H1 (cell line): ENCODE results near the gene ATP1A3. TPM values are rescaled to one million over a fixed set of nuclear protein-coding genes. Genes with fewer than 3 reads are reported as not detected.

Source experiments
- BRCA1 ChIP-seq: IDR thresholded peaks from 2 replicates; pipeline ENCODE4 v1.6.1; 2012; ENCODE audit warnings: low read depth, low read length, improper control_type of control experiment
- CREB1 ChIP-seq: IDR thresholded peaks from 2 replicates; pipeline ENCODE4 v1.6.1; 2012; ENCODE audit warnings: inconsistent platforms
- FOSL1 ChIP-seq: IDR thresholded peaks from 2 replicates; pipeline ENCODE4 v1.6.1; 2011; ENCODE audit warnings: mild to moderate bottlenecking, low read depth, low read length, moderate library complexity; ENCODE audit not compliant: insufficient read depth
- JUND ChIP-seq: IDR thresholded peaks from 2 replicates; pipeline ENCODE4 v1.6.1; 2011; ENCODE audit warnings: mild to moderate bottlenecking, improper control_type of control experiment, low read length
- SIRT6 ChIP-seq: IDR thresholded peaks from one replicate; pipeline ENCODE4 v1.7.1; 2012; ENCODE audit warnings: low read length, inconsistent platforms
- TBP ChIP-seq: IDR thresholded peaks from 2 replicates; pipeline ENCODE4 v1.6.1; 2011; ENCODE audit warnings: low read depth, low read length, improper control_type of control experiment
- TEAD4 ChIP-seq: IDR thresholded peaks from 2 replicates; pipeline ENCODE4 v1.6.1; 2012; ENCODE audit warnings: low read depth, low read length, inconsistent platforms, mixed read lengths
- polyA plus RNA-seq, 7 experiments: library from polyadenylated mRNA; depleted of rRNA in 3 of 7; stranded (reverse) in 5 of 7; unstranded in 2 of 7; fragments of >200 nt in 5 of 7; fragments of 200-250 nt in 2 of 7; gene quantifications; 1 replicate in 5 of 7; 2 replicates in 1 of 7; 4 replicates in 1 of 7; pipeline versions ENCODE4 v1.2.1 to v1.2.3, GENCODE V29; 2011 to 2013; ENCODE audit warnings: missing spikeins in 2 of 7, mixed read lengths in 2 of 7
- total RNA-seq: library from RNA; stranded (reverse); fragmentation: NEBNext Ultra II Directional; extraction: Animal tissue kit (Norgen Biotek cat#: 25700); gene quantifications from 2 replicates; pipeline ENCODE4 v1.2.1, GENCODE V29; 2021
- TF ChIP-seq, protein P1 (sequence below): fragments of 300-600 bp; sonication (generic); IDR thresholded peaks from 2 replicates; pipeline ENCODE4 v1.7.1; 2012; ENCODE audit warnings: low read length, moderate library complexity, mild to moderate bottlenecking, inconsistent platforms; ENCODE audit not compliant: insufficient replicate concordance
- TF ChIP-seq, protein P2 (sequence below): IDR thresholded peaks from 2 replicates; pipeline ENCODE4 v1.6.1; 2011; ENCODE audit warnings: low read length, improper control_type of control experiment

Gene ATP1A3
- total and polyA plus RNA-seq, 2 of the 8 experiments (the other 6 are each of a cell fraction or from before 2014, with no cell fraction given), result 11.1 to 41.2 TPM

DNA sequence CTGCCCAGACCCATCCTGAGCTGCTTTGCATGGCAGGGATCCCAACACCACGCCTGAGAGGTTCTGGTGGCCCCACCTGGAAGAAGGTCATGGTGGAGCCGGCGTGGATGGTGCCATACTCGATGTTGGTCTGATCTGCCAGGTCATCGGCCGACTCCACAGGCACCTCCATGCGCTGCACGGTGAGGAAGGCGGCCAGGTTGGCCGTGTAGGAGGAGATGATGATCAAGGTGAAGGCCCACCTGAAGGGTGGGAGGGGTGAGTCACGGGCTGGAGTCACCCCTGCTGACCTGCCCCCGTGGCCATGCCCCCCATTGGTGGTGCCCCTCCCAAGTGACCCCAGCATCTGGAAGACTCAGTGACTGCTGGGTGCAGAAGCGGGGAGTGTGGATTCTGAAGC lies 12.5 kb upstream of the ATP1A3 start (continued):
- TF ChIP-seq, protein P1, sequence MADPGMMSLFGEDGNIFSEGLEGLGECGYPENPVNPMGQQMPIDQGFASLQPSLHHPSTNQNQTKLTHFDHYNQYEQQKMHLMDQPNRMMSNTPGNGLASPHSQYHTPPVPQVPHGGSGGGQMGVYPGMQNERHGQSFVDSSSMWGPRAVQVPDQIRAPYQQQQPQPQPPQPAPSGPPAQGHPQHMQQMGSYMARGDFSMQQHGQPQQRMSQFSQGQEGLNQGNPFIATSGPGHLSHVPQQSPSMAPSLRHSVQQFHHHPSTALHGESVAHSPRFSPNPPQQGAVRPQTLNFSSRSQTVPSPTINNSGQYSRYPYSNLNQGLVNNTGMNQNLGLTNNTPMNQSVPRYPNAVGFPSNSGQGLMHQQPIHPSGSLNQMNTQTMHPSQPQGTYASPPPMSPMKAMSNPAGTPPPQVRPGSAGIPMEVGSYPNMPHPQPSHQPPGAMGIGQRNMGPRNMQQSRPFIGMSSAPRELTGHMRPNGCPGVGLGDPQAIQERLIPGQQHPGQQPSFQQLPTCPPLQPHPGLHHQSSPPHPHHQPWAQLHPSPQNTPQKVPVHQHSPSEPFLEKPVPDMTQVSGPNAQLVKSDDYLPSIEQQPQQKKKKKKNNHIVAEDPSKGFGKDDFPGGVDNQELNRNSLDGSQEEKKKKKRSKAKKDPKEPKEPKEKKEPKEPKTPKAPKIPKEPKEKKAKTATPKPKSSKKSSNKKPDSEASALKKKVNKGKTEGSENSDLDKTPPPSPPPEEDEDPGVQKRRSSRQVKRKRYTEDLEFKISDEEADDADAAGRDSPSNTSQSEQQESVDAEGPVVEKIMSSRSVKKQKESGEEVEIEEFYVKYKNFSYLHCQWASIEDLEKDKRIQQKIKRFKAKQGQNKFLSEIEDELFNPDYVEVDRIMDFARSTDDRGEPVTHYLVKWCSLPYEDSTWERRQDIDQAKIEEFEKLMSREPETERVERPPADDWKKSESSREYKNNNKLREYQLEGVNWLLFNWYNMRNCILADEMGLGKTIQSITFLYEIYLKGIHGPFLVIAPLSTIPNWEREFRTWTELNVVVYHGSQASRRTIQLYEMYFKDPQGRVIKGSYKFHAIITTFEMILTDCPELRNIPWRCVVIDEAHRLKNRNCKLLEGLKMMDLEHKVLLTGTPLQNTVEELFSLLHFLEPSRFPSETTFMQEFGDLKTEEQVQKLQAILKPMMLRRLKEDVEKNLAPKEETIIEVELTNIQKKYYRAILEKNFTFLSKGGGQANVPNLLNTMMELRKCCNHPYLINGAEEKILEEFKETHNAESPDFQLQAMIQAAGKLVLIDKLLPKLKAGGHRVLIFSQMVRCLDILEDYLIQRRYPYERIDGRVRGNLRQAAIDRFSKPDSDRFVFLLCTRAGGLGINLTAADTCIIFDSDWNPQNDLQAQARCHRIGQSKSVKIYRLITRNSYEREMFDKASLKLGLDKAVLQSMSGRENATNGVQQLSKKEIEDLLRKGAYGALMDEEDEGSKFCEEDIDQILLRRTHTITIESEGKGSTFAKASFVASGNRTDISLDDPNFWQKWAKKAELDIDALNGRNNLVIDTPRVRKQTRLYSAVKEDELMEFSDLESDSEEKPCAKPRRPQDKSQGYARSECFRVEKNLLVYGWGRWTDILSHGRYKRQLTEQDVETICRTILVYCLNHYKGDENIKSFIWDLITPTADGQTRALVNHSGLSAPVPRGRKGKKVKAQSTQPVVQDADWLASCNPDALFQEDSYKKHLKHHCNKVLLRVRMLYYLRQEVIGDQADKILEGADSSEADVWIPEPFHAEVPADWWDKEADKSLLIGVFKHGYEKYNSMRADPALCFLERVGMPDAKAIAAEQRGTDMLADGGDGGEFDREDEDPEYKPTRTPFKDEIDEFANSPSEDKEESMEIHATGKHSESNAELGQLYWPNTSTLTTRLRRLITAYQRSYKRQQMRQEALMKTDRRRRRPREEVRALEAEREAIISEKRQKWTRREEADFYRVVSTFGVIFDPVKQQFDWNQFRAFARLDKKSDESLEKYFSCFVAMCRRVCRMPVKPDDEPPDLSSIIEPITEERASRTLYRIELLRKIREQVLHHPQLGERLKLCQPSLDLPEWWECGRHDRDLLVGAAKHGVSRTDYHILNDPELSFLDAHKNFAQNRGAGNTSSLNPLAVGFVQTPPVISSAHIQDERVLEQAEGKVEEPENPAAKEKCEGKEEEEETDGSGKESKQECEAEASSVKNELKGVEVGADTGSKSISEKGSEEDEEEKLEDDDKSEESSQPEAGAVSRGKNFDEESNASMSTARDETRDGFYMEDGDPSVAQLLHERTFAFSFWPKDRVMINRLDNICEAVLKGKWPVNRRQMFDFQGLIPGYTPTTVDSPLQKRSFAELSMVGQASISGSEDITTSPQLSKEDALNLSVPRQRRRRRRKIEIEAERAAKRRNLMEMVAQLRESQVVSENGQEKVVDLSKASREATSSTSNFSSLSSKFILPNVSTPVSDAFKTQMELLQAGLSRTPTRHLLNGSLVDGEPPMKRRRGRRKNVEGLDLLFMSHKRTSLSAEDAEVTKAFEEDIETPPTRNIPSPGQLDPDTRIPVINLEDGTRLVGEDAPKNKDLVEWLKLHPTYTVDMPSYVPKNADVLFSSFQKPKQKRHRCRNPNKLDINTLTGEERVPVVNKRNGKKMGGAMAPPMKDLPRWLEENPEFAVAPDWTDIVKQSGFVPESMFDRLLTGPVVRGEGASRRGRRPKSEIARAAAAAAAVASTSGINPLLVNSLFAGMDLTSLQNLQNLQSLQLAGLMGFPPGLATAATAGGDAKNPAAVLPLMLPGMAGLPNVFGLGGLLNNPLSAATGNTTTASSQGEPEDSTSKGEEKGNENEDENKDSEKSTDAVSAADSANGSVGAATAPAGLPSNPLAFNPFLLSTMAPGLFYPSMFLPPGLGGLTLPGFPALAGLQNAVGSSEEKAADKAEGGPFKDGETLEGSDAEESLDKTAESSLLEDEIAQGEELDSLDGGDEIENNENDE, result no peak
- TF ChIP-seq TEAD4 (no peak), JUND (no peak), SIRT6 (no peak), TBP (no peak), BRCA1 (no peak), CREB1 (no peak), FOSL1 (no peak)
- TF ChIP-seq, protein P2, sequence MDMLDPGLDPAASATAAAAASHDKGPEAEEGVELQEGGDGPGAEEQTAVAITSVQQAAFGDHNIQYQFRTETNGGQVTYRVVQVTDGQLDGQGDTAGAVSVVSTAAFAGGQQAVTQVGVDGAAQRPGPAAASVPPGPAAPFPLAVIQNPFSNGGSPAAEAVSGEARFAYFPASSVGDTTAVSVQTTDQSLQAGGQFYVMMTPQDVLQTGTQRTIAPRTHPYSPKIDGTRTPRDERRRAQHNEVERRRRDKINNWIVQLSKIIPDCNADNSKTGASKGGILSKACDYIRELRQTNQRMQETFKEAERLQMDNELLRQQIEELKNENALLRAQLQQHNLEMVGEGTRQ, result no peak
